NCI-H82 treated with DMSO at 0.1 percent for 48 hours (cell line): ENCODE results near the gene PCED1A.

ENCODE experiments used
- DNase-seq: peaks from one replicate; lab custom pipeline; 2025; ENCODE audit not compliant: unreplicated experiment; lab: John Stamatoyannopoulos, UW

The PCED1A gene

GRCh38 chr20:2866236-2866635 is 25.8 kb upstream of the PCED1A start:
- DNase-seq, result no peak

- DNase-seq, result no peak
These were observed 25.2 kb upstream of the PCED1A start for GRCh38 chr20:2865630-2866029.

GRCh38 chr20:2865101-2865500 is 24.6 kb upstream of the PCED1A start:
- DNase-seq, result no peak

- DNase-seq, result no peak
These were observed 24.2 kb upstream of the PCED1A start for GRCh38 chr20:2864626-2865025.

GRCh38 chr20:2859330-2860121 is 19.1 kb upstream of the PCED1A start:
- no peak for DNase-seq

- DNase-seq, result no peak
These were observed 18.1 kb upstream of the PCED1A start for GRCh38 chr20:2858591-2858990.

GRCh38 chr20:2851086-2851485 is 10.6 kb upstream of the PCED1A start:
- no peak for DNase-seq

GRCh38 chr20:2849529-2849928 is 9.1 kb upstream of the PCED1A start:
- DNase-seq, result no peak

- DNase-seq, result no peak
These were observed 7.3 kb upstream of the PCED1A start for GRCh38 chr20:2847802-2848201.

GRCh38 chr20:2846698-2847097 is 6.2 kb upstream of the PCED1A start:
- no peak for DNase-seq

GRCh38 chr20:2845607-2846006 is 5.2 kb upstream of the PCED1A start:
- DNase-seq, result no peak

GRCh38 chr20:2840967-2841531 is 594 bp upstream of the PCED1A start:
- no peak for DNase-seq

GRCh38 chr20:2839732-2840137 is 720 bp downstream of the PCED1A start:
- no peak for DNase-seq

- no peak for DNase-seq
These were observed 1.4 kb downstream of the PCED1A start for GRCh38 chr20:2838847-2839671.

- no peak for DNase-seq
These were observed 2.2 kb downstream of the PCED1A start for GRCh38 chr20:2838170-2838797.

- no peak for DNase-seq
These were observed 3.1 kb downstream of the PCED1A start for GRCh38 chr20:2837221-2837960.

- no peak for DNase-seq
These were observed 4.4 kb downstream of the PCED1A start for GRCh38 chr20:2836035-2836434.

GRCh38 chr20:2835331-2835796 is 5.1 kb downstream of the PCED1A start:
- DNase-seq, result no peak

GRCh38 chr20:2834401-2835110 is 5.9 kb downstream of the PCED1A start:
- DNase-seq, result no peak

- DNase-seq, result no peak
These were observed 6.7 kb downstream of the PCED1A start for GRCh38 chr20:2833761-2834160.
